H1 (cell line): ENCODE data around the gene FAM8A1. TPM values are rescaled to one million over a fixed set of nuclear protein-coding genes. Genes with fewer than 3 reads are reported as not detected.

Source experiments
- CTCF ChIA-PET: fragments of 300-600 bp; sonication (Branson Sonifier 250); formaldehyde crosslinking; loops from one replicate; lab custom pipeline; 2021; ENCODE audit not compliant: partially characterized antibody; lab: Charles Lee
- POLR2A ChIA-PET: fragments of 300-600 bp; sonication (Branson Sonifier 250); formaldehyde crosslinking; loops from one replicate; lab custom pipeline; 2021; ENCODE audit warnings: inconsistent platforms; ENCODE audit not compliant: partially characterized antibody; lab: Charles Lee
- DNase-seq, 2 experiments: peaks; one replicate each; pipeline versions ENCODE4 v3.0.0 to v3.0.0-alpha.2; 2010 to 2022; ENCODE audit warnings: low spot score in 2 of 2, low read depth in 1 of 2, mixed read lengths in 1 of 2
- FAIRE-seq: peaks from 2 replicates; lab custom pipeline; 2011; peaks lifted over from hg19 to GRCh38; lab: Jason Lieb, UNC
- H2AFZ ChIP-seq: 2 replicates; pipeline ENCODE4 v1.8.1; 2012; ENCODE audit warnings: low read length, inconsistent platforms
- H2AK5ac ChIP-seq: 2 replicates; pipeline ENCODE4 v1.6.1; 2013; ENCODE audit warnings: low read depth, low read length
- H2BK120ac ChIP-seq: replicated peaks from 2 replicates; pipeline ENCODE3; 2013; ENCODE audit warnings: low read depth, low read length, inconsistent platforms
- H2BK12ac ChIP-seq: 2 replicates; pipeline ENCODE4 v1.6.1; 2013; ENCODE audit warnings: low read depth, low read length
- H2BK15ac ChIP-seq: 2 replicates; pipeline ENCODE4 v1.6.1; 2013; ENCODE audit warnings: low read length
- H2BK20ac ChIP-seq: 2 replicates; pipeline ENCODE4 v1.6.1; 2013; ENCODE audit warnings: low read length
- H2BK5ac ChIP-seq: 2 replicates; pipeline ENCODE4 v1.6.1; 2013; ENCODE audit warnings: low read depth, low read length
- H3K14ac ChIP-seq: 2 replicates; pipeline ENCODE4 v1.6.1; 2013; ENCODE audit warnings: inconsistent platforms; ENCODE audit not compliant: insufficient read length
- H3K18ac ChIP-seq: 2 replicates; pipeline ENCODE4 v1.6.1; 2013; ENCODE audit warnings: low read length; ENCODE audit errors: extremely low read depth
- H3K23ac ChIP-seq: 2 replicates; pipeline ENCODE4 v1.6.1; 2013; ENCODE audit warnings: inconsistent platforms; ENCODE audit not compliant: insufficient read length
- H3K23me2 ChIP-seq: 2 replicates; pipeline ENCODE4 v1.6.1; 2013; ENCODE audit warnings: low read depth, low read length
- H3K27ac ChIP-seq: 2 replicates; pipeline ENCODE4 v1.6.1; 2011; ENCODE audit warnings: low read depth, low read length, inconsistent platforms
- H3K27me3 ChIP-seq, 4 experiments: replicated peaks in 1 of 4; 1 replicate in 1 of 4; 2 replicates in 3 of 4; pipeline versions ENCODE4 v1.6.1 to v1.8.1; 2011 to 2013; ENCODE audit warnings: low read length in 3 of 4, mild to moderate bottlenecking in 3 of 4, inconsistent platforms in 2 of 4, mixed read lengths in 2 of 4, moderate library complexity in 1 of 4; ENCODE audit not compliant: control insufficient read depth in 3 of 4, insufficient read depth in 3 of 4; ENCODE audit errors: extremely low read depth in 1 of 4
- H3K36me3 ChIP-seq, 4 experiments: 2 replicates each; pipeline versions ENCODE4 v1.6.1 to v1.8.1; 2011 to 2013; ENCODE audit warnings: mild to moderate bottlenecking in 4 of 4, low read length in 3 of 4, moderate library complexity in 2 of 4, control low read depth in 1 of 4, inconsistent platforms in 1 of 4; ENCODE audit not compliant: insufficient read depth in 4 of 4, control insufficient read depth in 2 of 4
- H3K4ac ChIP-seq: replicated peaks from 2 replicates; pipeline ENCODE3; 2013; ENCODE audit warnings: low read length, low read depth, mixed read lengths, inconsistent platforms; ENCODE audit not compliant: insufficient read length
- H3K4me1 ChIP-seq, 4 experiments: replicated peaks in 1 of 4; 1 replicate in 1 of 4; 2 replicates in 3 of 4; pipeline versions ENCODE4 v1.6.1 to v1.8.1; 2011 to 2013; ENCODE audit warnings: low read length in 3 of 4, inconsistent platforms in 2 of 4, mixed read lengths in 1 of 4; ENCODE audit not compliant: insufficient read depth in 4 of 4, control insufficient read depth in 3 of 4
- H3K4me2 ChIP-seq, 2 experiments: 2 replicates each; pipeline versions ENCODE4 v1.6.1 to v1.8.1; 2011 to 2013; ENCODE audit warnings: low read depth in 2 of 2, low read length in 2 of 2, control low read depth in 1 of 2, inconsistent platforms in 1 of 2, mild to moderate bottlenecking in 1 of 2; ENCODE audit not compliant: insufficient read depth in 1 of 2
- H3K4me3 ChIP-seq, 4 experiments: fragments of 200-600, 300-600 bp in 1 of 4; sonication (generic), shearing (Covaris generic), sonication (Bioruptor Twin) in 1 of 4; 2 replicates each; pipeline versions ENCODE4 v1.5.1 to v1.8.1; 2011 to 2016; ENCODE audit warnings: low read length in 4 of 4, low read depth in 3 of 4, control low read depth in 2 of 4, inconsistent platforms in 2 of 4, mild to moderate bottlenecking in 2 of 4, mixed read lengths in 1 of 4, moderate library complexity in 1 of 4; ENCODE audit not compliant: insufficient read depth in 2 of 4; ENCODE audit errors: extremely low read depth in 1 of 4
- H3K56ac ChIP-seq: replicated peaks from 2 replicates; pipeline ENCODE3; 2013; ENCODE audit warnings: low read depth, mild to moderate bottlenecking, mixed read lengths, low read length, inconsistent platforms; ENCODE audit not compliant: insufficient read length
- H3K79me1 ChIP-seq: 2 replicates; pipeline ENCODE4 v1.6.1; 2013; ENCODE audit warnings: low read depth, low read length, control low read depth
- H3K79me2 ChIP-seq, 2 experiments: 2 replicates each; pipeline versions ENCODE4 v1.6.1 to v1.8.1; 2012 to 2013; ENCODE audit warnings: low read length in 2 of 2, mild to moderate bottlenecking in 2 of 2, inconsistent platforms in 1 of 2; ENCODE audit not compliant: insufficient read depth in 2 of 2, control insufficient read depth in 1 of 2
- H3K9ac ChIP-seq, 4 experiments: replicated peaks in 1 of 4; 1 replicate in 1 of 4; 2 replicates in 3 of 4; pipeline versions ENCODE4 v1.6.1 to v1.8.1; 2011 to 2013; ENCODE audit warnings: low read depth in 3 of 4, low read length in 3 of 4, control low read depth in 2 of 4, mild to moderate bottlenecking in 2 of 4, moderate library complexity in 2 of 4, inconsistent platforms in 1 of 4; ENCODE audit errors: extremely low read depth in 1 of 4
- H3K9me3 ChIP-seq, 2 experiments: 2 replicates each; pipeline versions ENCODE4 v1.6.1 to v1.8.1; 2012 to 2013; ENCODE audit warnings: mild to moderate bottlenecking in 2 of 2, moderate library complexity in 2 of 2, control low read depth in 1 of 2, inconsistent platforms in 1 of 2, low read depth in 1 of 2, low read length in 1 of 2, mixed read lengths in 1 of 2; ENCODE audit not compliant: insufficient read depth in 2 of 2
- H4K20me1 ChIP-seq, 2 experiments: replicated peaks in 1 of 2; 2 replicates each; pipeline versions ENCODE3 to v1.8.1; 2011 to 2013; ENCODE audit warnings: inconsistent platforms in 2 of 2, low read length in 2 of 2, mild to moderate bottlenecking in 1 of 2; ENCODE audit not compliant: insufficient read depth in 2 of 2, control insufficient read depth in 1 of 2
- H4K5ac ChIP-seq: 2 replicates; pipeline ENCODE4 v1.6.1; 2013; ENCODE audit warnings: low read length, low read depth, mixed read lengths, inconsistent platforms; ENCODE audit not compliant: insufficient read length
- H4K8ac ChIP-seq: 2 replicates; pipeline ENCODE4 v1.8.0; 2013; ENCODE audit warnings: mild to moderate bottlenecking, moderate library complexity, low read length, inconsistent platforms; ENCODE audit not compliant: insufficient read depth; ENCODE audit errors: extremely low read depth
- H4K91ac ChIP-seq: replicated peaks from 2 replicates; pipeline ENCODE3; 2013; ENCODE audit warnings: low read length, mixed read lengths, inconsistent platforms; ENCODE audit not compliant: insufficient read length
- CBX5 ChIP-seq: fragments of 300-800, 300-1000 bp; sonication (generic); IDR thresholded peaks from 2 replicates; pipeline ENCODE4 v1.7.1; 2016; ENCODE audit warnings: antibody characterized with exemption, low read length, low read depth
- CEBPB ChIP-seq: IDR thresholded peaks from 2 replicates; pipeline ENCODE4 v1.6.1; 2012; ENCODE audit warnings: low read depth, low read length
- CTBP2 ChIP-seq: IDR thresholded peaks from 2 replicates; pipeline ENCODE4 v1.7.0; 2011; ENCODE audit warnings: borderline replicate concordance, mild to moderate bottlenecking, moderate library complexity, mixed read lengths, low read length; ENCODE audit not compliant: insufficient read depth, insufficient read length
- FOSL1 ChIP-seq: IDR thresholded peaks from 2 replicates; pipeline ENCODE4 v1.6.1; 2011; ENCODE audit warnings: mild to moderate bottlenecking, low read depth, low read length, moderate library complexity; ENCODE audit not compliant: insufficient read depth
- JUN ChIP-seq: IDR thresholded peaks from 2 replicates; pipeline ENCODE4 v1.6.1; 2011; ENCODE audit warnings: low read depth, mild to moderate bottlenecking, improper control_type of control experiment, low read length
- POLR2AphosphoS5 ChIP-seq: IDR thresholded peaks from 2 replicates; pipeline ENCODE4 v1.6.1; 2011; ENCODE audit warnings: low read depth, low read length
- SIN3A ChIP-seq, 2 experiments: IDR thresholded peaks in 1 of 2; conservative IDR thresholded peaks in 1 of 2; 2 replicates each; pipeline ENCODE4 v1.6.1; 2011 to 2012; ENCODE audit warnings: low read length in 2 of 2, improper control_type of control experiment in 1 of 2, low read depth in 1 of 2, mild to moderate bottlenecking in 1 of 2
- SP4 ChIP-seq: IDR thresholded peaks from 2 replicates; pipeline ENCODE4 v1.6.1; 2012; ENCODE audit warnings: low read length, inconsistent platforms
- TBP ChIP-seq: IDR thresholded peaks from 2 replicates; pipeline ENCODE4 v1.6.1; 2011; ENCODE audit warnings: low read depth, low read length, improper control_type of control experiment
- WGBS, 2 experiments: shearing (Covaris generic) in 1 of 2; methylation state at CpG; one replicate each; pipeline versions ENCODE4 v1.1.6 to v1.1.7; 2013 to 2015; ENCODE audit warnings: low lambda C conversion rate in 2 of 2, mixed read lengths in 2 of 2, inconsistent platforms in 1 of 2, low coverage in 1 of 2, missing lambda C conversion rate in 1 of 2; ENCODE audit not compliant: insufficient replicate concordance in 2 of 2, insufficient coverage in 1 of 2, insufficient read length in 1 of 2; ENCODE audit errors: extremely low coverage in 1 of 2, missing lambda C conversion rate in 1 of 2; 5-methylcytosine and 5-hydroxymethylcytosine counted together
- polyA plus RNA-seq, 7 experiments: library from polyadenylated mRNA; depleted of rRNA in 3 of 7; stranded (reverse) in 5 of 7; unstranded in 2 of 7; fragments of >200 nt in 5 of 7; fragments of 200-250 nt in 2 of 7; gene quantifications; 1 replicate in 5 of 7; 2 replicates in 1 of 7; 4 replicates in 1 of 7; pipeline versions ENCODE4 v1.2.1 to v1.2.3, GENCODE V29; 2011 to 2013; ENCODE audit warnings: missing spikeins in 2 of 7, mixed read lengths in 2 of 7
- total RNA-seq: library from RNA; stranded (reverse); fragmentation: NEBNext Ultra II Directional; extraction: Animal tissue kit (Norgen Biotek cat#: 25700); gene quantifications from 2 replicates; pipeline ENCODE4 v1.2.1, GENCODE V29; 2021

Gene FAM8A1
- total and polyA plus RNA-seq, 2 of the 8 experiments (the other 6 are each of a cell fraction or from before 2014, with no cell fraction given), result 3.4 to 9.2 TPM

- no peak overlapping the region for H4K5ac ChIP-seq
- H2AFZ ChIP-seq, result peak overlapping the region; percentile 74
- H3K4me2 ChIP-seq, result peak overlapping the region; percentile 74 to 76
- ChIA-PET CTCF (interaction anchor here (0.8 to 2.8 kb wide), 4 partner anchors 11 to 451 kb away, joined by 3 to 15 read pairs (median 3); no protein-coding TSS in a partner anchor), POLR2A (interaction anchor here (2.0 to 3.2 kb wide), 3 partner anchors 9 to 11 kb away, joined by 10 to 14 read pairs (median 11); no protein-coding TSS in a partner anchor)
- H3K79me1 ChIP-seq, result no peaks in the 10 kb centered on the region
- no peak overlapping the region for H4K91ac ChIP-seq
- peak overlapping the region in 1 of 4 experiments; percentile 0; a peak in 1 of 7 replicates for H3K9ac ChIP-seq
- H4K8ac ChIP-seq, result no peak overlapping the region
- H3K4me1 ChIP-seq, result 0 out of 7 replicates have a peak, but pooled peaks cover 0 to 4% (median under 1%) of the 10 kb centered on the region in 4 experiments
- H4K20me1 ChIP-seq, result no peaks in the 10 kb centered on the region
- WGBS, 2 experiments, result 47% methylated on average over 5 of the region's 5 CpGs; no CpG with 5 or more reads in 1 of the 2 experiments
- H2BK120ac ChIP-seq, result no peak overlapping the region
- H3K23ac ChIP-seq, result no peak overlapping the region
- H3K18ac ChIP-seq, result no peak overlapping the region
- no peaks in the 10 kb centered on the region for H3K9me3 ChIP-seq
- H3K36me3 ChIP-seq, result peaks cover 0 to 6% (median 0%) of the 10 kb centered on the region in 4 experiments; a peak in 2 of 8 replicates
- H2AK5ac ChIP-seq, result no peak overlapping the region
- H3K79me2 ChIP-seq, result no peaks in the 10 kb centered on the region
- no peak overlapping the region for H2BK20ac ChIP-seq
- DNase-seq, result no peak
- no peaks in the 10 kb centered on the region for H3K27me3 ChIP-seq
- peaks cover 6% of the 10 kb centered on the region; the same call in 1 of the 2 replicates for H3K23me2 ChIP-seq
- H3K14ac ChIP-seq, result no peak overlapping the region
- H2BK12ac ChIP-seq, result no peak overlapping the region
- no peak overlapping the region for H2BK15ac ChIP-seq
- no peak overlapping the region for H3K56ac ChIP-seq
- H2BK5ac ChIP-seq, result no peak overlapping the region
- FAIRE-seq, result no peak
- H3K4ac ChIP-seq, result no peak overlapping the region
- no peak overlapping the region for H3K27ac ChIP-seq
- peak overlapping the region; percentile 53 to 95 (median 72) for H3K4me3 ChIP-seq
- TF ChIP-seq CTBP2, result no peak
- TF ChIP-seq CBX5, result no peak
- TF ChIP-seq POLR2AphosphoS5, result no peak
- no peak for TF ChIP-seq FOSL1
- no peak for TF ChIP-seq JUN
- no peak for TF ChIP-seq TBP
- TF ChIP-seq CEBPB, result no peak
- no peak for TF ChIP-seq SIN3A (conservative IDR thresholded peaks at IDR 0.05 in 1 of 2, IDR thresholded peaks at IDR 0.05 in 1 of 2; ENCODE audit: low read depth in 1 of 2, low read length in 2 of 2)
- TF ChIP-seq SP4, result no peak
Observed at GRCh38 chr6:17601386-17601703, 1.2 kb downstream of the FAM8A1 start.
